PFSK-1 (cell line): ENCODE data around the gene IL22RA2.

Experiments used
- FOXP2 ChIP-seq: optimal IDR thresholded peaks from 2 replicates; pipeline ENCODE3; 2011; ENCODE audit warnings: borderline replicate concordance, control low read depth, inconsistent platforms; ENCODE audit not compliant: insufficient read depth; ENCODE audit errors: extremely low read length, extremely low read depth
- POLR2AphosphoS5 ChIP-seq: IDR thresholded peaks from 2 replicates; pipeline ENCODE4 v1.6.1; 2012; ENCODE audit warnings: low read depth, mild to moderate bottlenecking, control low read depth, low read length, moderate library complexity
- REST ChIP-seq, 2 experiments: IDR thresholded peaks; 2 replicates each; pipeline versions ENCODE4 v1.6.1 to v1.8.0; 2011 to 2012; ENCODE audit warnings: low read depth in 2 of 2, low read length in 2 of 2, control low read depth in 1 of 2, inconsistent platforms in 1 of 2, mild to moderate bottlenecking in 1 of 2, moderate library complexity in 1 of 2; ENCODE audit not compliant: insufficient read depth in 1 of 2
- SIN3A ChIP-seq: IDR thresholded peaks from 2 replicates; pipeline ENCODE4 v1.6.1; 2012; ENCODE audit warnings: mild to moderate bottlenecking, low read length, moderate library complexity, borderline replicate concordance; ENCODE audit not compliant: insufficient read depth
- TAF1 ChIP-seq: IDR thresholded peaks from 2 replicates; pipeline ENCODE4 v1.6.1; 2012; ENCODE audit warnings: low read length, control low read depth, borderline replicate concordance; ENCODE audit not compliant: insufficient read depth

The IL22RA2 gene

DNA sequence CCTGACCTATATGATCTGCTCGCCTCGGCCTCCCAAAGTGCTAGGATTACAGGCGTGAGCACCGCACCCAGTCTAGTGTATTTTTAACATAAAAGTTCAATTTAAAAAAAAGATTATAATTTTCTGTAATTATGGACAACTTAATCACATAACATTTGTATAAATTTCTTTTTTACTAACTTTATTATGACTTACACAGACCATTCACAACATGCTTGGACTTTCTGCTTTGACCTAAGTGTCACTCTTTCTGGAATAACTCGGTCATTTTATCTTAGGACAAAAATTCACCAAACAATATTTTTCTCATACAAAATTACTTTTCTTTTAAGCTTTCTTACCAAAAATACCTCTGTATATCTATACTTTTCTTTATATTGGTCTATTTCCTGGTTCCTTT is 15.4 kb upstream of the IL22RA2 start:
- TF ChIP-seq SIN3A (no peak), TAF1 (no peak), POLR2AphosphoS5 (no peak), FOXP2 (no peak), REST (IDR thresholded peaks at IDR 0.05; ENCODE audit: insufficient read depth in 1 of 2, low read depth in 2 of 2, low read length in 2 of 2) (no peak)

- TF ChIP-seq TAF1, result no peak
- no peak for TF ChIP-seq POLR2AphosphoS5
- no peak for TF ChIP-seq SIN3A
- TF ChIP-seq FOXP2, result no peak
- TF ChIP-seq REST (IDR thresholded peaks at IDR 0.05; ENCODE audit: insufficient read depth in 1 of 2, low read depth in 2 of 2, low read length in 2 of 2), result no peak
Measured at GRCh38 chr6:137185290-137185689, 11.8 kb upstream of the IL22RA2 start.

DNA sequence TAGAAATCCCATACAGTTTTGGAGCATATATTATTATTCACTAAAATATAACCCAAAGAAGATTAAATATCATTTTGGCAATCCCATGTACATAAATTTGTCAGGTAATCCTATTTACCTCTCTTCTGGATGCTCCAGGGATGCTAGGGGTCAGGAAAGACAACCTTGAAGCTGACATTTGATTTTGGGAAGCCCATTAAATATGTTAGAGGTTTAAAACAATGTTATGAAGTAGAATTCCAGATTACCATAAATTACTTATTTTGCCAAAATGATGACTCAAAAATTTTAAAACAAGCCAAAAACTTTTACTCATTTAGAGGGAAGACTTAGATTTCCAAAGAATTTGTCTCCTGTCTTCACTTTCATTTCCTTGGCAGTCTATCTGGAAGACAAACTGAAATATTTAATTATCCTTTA is 9.2 kb upstream of the IL22RA2 start:
- TF ChIP-seq SIN3A (no peak), REST (IDR thresholded peaks at IDR 0.05; ENCODE audit: insufficient read depth in 1 of 2, low read depth in 2 of 2, low read length in 2 of 2) (no peak), TAF1 (no peak), POLR2AphosphoS5 (no peak), FOXP2 (no peak)

DNA sequence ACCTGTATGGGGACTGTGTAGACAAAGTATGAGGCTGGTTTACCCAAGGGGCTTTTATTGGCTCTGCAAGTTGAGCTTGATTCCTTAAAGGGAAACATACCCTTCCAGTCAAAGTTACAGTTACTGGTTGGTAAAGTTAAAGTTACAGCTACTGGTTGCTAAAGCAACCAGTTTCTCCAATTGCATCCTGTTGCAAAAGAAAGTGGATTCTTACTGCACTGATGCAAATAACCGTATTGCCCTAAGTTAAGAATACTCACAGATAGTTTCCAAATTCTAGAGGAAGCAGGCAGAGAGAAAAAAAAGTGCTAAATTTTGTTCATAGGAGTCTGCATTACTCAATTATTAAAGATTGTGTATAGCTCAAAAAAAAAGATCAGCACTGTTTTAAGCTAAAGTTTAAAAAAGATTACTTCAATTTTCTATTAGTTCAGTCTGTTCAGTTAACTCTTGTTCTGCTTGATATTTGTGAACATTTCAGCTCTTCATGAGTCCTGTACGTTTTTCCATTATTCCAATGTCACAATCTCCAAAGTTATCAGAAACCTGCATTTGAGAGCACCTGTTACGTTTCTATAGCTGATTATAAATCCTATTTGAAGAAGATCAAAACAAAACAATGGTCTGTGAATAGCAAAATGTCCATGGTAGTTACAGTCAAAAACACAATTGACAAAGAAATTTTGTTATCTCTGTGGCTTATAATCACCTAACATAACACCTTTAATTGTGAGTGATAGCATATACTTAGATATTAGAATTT is 8.6 kb upstream of the IL22RA2 start:
- TF ChIP-seq REST (IDR thresholded peaks at IDR 0.05; ENCODE audit: insufficient read depth in 1 of 2, low read depth in 2 of 2, low read length in 2 of 2) (no peak), TAF1 (no peak), FOXP2 (no peak), POLR2AphosphoS5 (no peak), SIN3A (no peak)

DNA sequence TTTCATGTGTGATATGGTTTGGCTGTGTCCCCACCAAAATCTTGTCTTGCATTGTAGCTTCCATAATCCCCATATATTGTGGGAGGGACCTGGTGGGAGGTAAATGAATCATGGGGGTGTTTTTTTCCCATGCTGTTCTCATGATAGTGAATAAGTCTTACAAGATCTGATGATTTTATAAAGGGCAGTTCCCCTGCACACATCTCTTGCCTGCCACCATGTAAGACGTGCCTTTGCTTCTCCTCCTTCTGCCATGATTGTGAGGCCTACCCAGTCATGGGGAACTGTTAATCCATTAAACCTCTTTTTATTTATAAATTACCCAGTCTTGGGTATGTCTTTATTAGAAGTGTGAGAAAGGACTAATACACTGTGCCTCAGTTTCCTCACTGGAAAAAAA is 4.2 kb upstream of the IL22RA2 start:
- TF ChIP-seq FOXP2, result no peak
- no peak for TF ChIP-seq SIN3A
- no peak for TF ChIP-seq TAF1
- TF ChIP-seq POLR2AphosphoS5, result no peak
- no peak for TF ChIP-seq REST (IDR thresholded peaks at IDR 0.05; ENCODE audit: insufficient read depth in 1 of 2, low read depth in 2 of 2, low read length in 2 of 2)
